Liver (tissue), 9 donors: Measurements from ENCODE around the gene ADGRG3. TPM values are rescaled to one million over a fixed set of nuclear protein-coding genes. Genes with fewer than 3 reads are reported as not detected.

ENCODE experiments used
- DNase-seq: peaks from one replicate; pipeline ENCODE4 v3.0.0-alpha.2; 2017; ENCODE audit warnings: low spot score
- H3K27ac ChIP-seq, 2 donors: one replicate each; pipeline ENCODE4 v1.7.0; 2013; ENCODE audit warnings: inconsistent platforms in 2 of 2, low read length in 2 of 2, control low read depth in 1 of 2, low read depth in 1 of 2, mild to moderate bottlenecking in 1 of 2
- H3K27me3 ChIP-seq, 4 donors: one replicate each; pipeline versions ENCODE4 v1.6.1 to v1.7.0; 2013; ENCODE audit warnings: low read length in 3 of 4, inconsistent platforms in 1 of 4, mild to moderate bottlenecking in 1 of 4, moderate library complexity in 1 of 4; ENCODE audit not compliant: control insufficient read depth in 4 of 4, insufficient read depth in 4 of 4
- H3K36me3 ChIP-seq, 4 donors: one replicate each; pipeline versions ENCODE4 v1.6.1 to v1.7.0; 2013; ENCODE audit warnings: low read length in 3 of 4, mild to moderate bottlenecking in 3 of 4, low read depth in 1 of 4, moderate library complexity in 1 of 4; ENCODE audit not compliant: control insufficient read depth in 4 of 4, insufficient read depth in 3 of 4
- H3K4me1 ChIP-seq, 4 donors: one replicate each; pipeline versions ENCODE4 v1.6.1 to v1.7.0; 2013; ENCODE audit warnings: low read length in 3 of 4, mild to moderate bottlenecking in 3 of 4, moderate library complexity in 1 of 4; ENCODE audit not compliant: control insufficient read depth in 4 of 4, insufficient read depth in 4 of 4
- H3K4me3 ChIP-seq, 3 donors: one replicate each; pipeline versions ENCODE4 v1.6.1 to v1.7.0; 2013; ENCODE audit warnings: low read length in 3 of 3, control low read depth in 1 of 3, low read depth in 1 of 3, mild to moderate bottlenecking in 1 of 3
- H3K9ac ChIP-seq, 2 donors: one replicate each; pipeline ENCODE4 v1.7.0; 2013; ENCODE audit warnings: low read length in 2 of 2, mild to moderate bottlenecking in 2 of 2, moderate library complexity in 2 of 2, control low read depth in 1 of 2, low read depth in 1 of 2
- H3K9me3 ChIP-seq, 4 donors: one replicate each; pipeline versions ENCODE4 v1.6.1 to v1.7.0; 2013; ENCODE audit warnings: low read length in 3 of 4; ENCODE audit not compliant: control insufficient read depth in 4 of 4
- ATF3 ChIP-seq: IDR thresholded peaks from 2 replicates; pipeline ENCODE4 v1.6.1; 2016; ENCODE audit warnings: antibody characterized with exemption
- CTCF ChIP-seq: fragments of 150-350 bp; IDR thresholded peaks from 2 replicates; pipeline ENCODE4 v1.5.1; 2017; ENCODE audit warnings: improper control_type of control experiment, low read depth, low read length; ENCODE audit not compliant: missing input control
- EGR1 ChIP-seq, 2 donors: IDR thresholded peaks; 2 replicates each; pipeline ENCODE4 v1.6.1; 2016 to 2018; ENCODE audit warnings: antibody characterized with exemption in 2 of 2, low read depth in 2 of 2
- FOXA1 ChIP-seq: IDR thresholded peaks from 2 replicates; pipeline ENCODE4 v1.6.1; 2016; ENCODE audit warnings: antibody characterized with exemption
- HNF4A ChIP-seq, 2 donors: conservative IDR thresholded peaks; 2 replicates each; pipeline ENCODE4 v1.6.1; 2016; ENCODE audit warnings: antibody characterized with exemption in 2 of 2, mild to moderate bottlenecking in 2 of 2
- HNF4G ChIP-seq: IDR thresholded peaks from 2 replicates; pipeline ENCODE4 v1.6.1; 2016; ENCODE audit warnings: antibody characterized with exemption
- JUND ChIP-seq, 2 donors: IDR thresholded peaks; 2 replicates each; pipeline ENCODE4 v1.6.1; 2016; ENCODE audit warnings: antibody characterized with exemption in 2 of 2
- NR2F2 ChIP-seq: IDR thresholded peaks from 2 replicates; pipeline ENCODE4 v1.6.1; 2016; ENCODE audit warnings: antibody characterized with exemption
- RAD21 ChIP-seq, 2 donors: IDR thresholded peaks; 2 replicates each; pipeline ENCODE4 v1.6.1; 2016; ENCODE audit warnings: antibody characterized with exemption in 2 of 2, mild to moderate bottlenecking in 2 of 2
- RXRA ChIP-seq, 2 donors: IDR thresholded peaks; 2 replicates each; pipeline ENCODE4 v1.6.1; 2017 to 2018; ENCODE audit warnings: antibody characterized with exemption in 2 of 2, mild to moderate bottlenecking in 1 of 2
- SP1 ChIP-seq: IDR thresholded peaks from 2 replicates; pipeline ENCODE4 v1.6.1; 2018; ENCODE audit warnings: antibody characterized with exemption, mild to moderate bottlenecking
- TAF1 ChIP-seq: conservative IDR thresholded peaks from 2 replicates; pipeline ENCODE4 v1.6.1; 2016; ENCODE audit warnings: antibody characterized with exemption, mild to moderate bottlenecking
- YY1 ChIP-seq: IDR thresholded peaks from 2 replicates; pipeline ENCODE4 v1.6.1; 2016; ENCODE audit warnings: antibody characterized with exemption, mild to moderate bottlenecking
- ZBTB33 ChIP-seq: IDR thresholded peaks from 2 replicates; pipeline ENCODE4 v1.6.1; 2016; ENCODE audit warnings: antibody characterized with exemption
- WGBS: extraction: QIAGEN DNeasy Blood & Tissue Kit; methylation state at CpG from one replicate; pipeline ENCODE4 v1.1.7; 2013; 5-methylcytosine and 5-hydroxymethylcytosine counted together
- polyA plus RNA-seq, 2 donors: library from polyadenylated mRNA; stranded (reverse) in 1 of 2; unstranded in 1 of 2; fragments of 200-250 nt in 1 of 2; fragments of >200 nt in 1 of 2; fragmentation: Nextera tagmentation in 1 of 2; extraction: Ambion mirVana in 1 of 2; gene quantifications; one replicate each; pipeline versions ENCODE4 v1.2.1 to v1.2.3, GENCODE V29; 2013 to 2015
- total RNA-seq, 2 donors: library from RNA; depleted of rRNA; stranded (reverse); fragments of >200 nt; gene quantifications; one replicate each; pipeline ENCODE4 v1.2.3, GENCODE V29; 2014
- donor health status: healthy.
- donor health status: healthy.
- donor health status: healthy.
- donor health status: healthy.
- donor health status: healthy.

Gene ADGRG3
- total and polyA plus RNA-seq, 4 donors = 0.52 to 3.2 (median 1.0) TPM

- TF ChIP-seq ZBTB33 (no peak), TAF1 (no peak), HNF4A (conservative IDR thresholded peaks at IDR 0.05) (no peak), NR2F2 (no peak), ATF3 (no peak), RAD21 (IDR thresholded peaks at IDR 0.05) (no peak)
These were observed 33.9 kb upstream of the ADGRG3 start (continued) for GRCh38 chr16:57634171-57634570.

GRCh38 chr16:57635266-57636097 lies 32.6 kb upstream of the ADGRG3 start:
- no peak overlapping the region for H3K9ac ChIP-seq

GRCh38 chr16:57636184-57636583 lies 31.9 kb upstream of the ADGRG3 start:
- DNase-seq = no peak
- H3K27ac ChIP-seq = no peak overlapping the region
- H3K4me3 ChIP-seq = no peak overlapping the region
- no peaks in the 10 kb centered on the region for H3K36me3 ChIP-seq
- peaks cover 4 to 22% (median 12%) of the 10 kb centered on the region in 4 donors for H3K4me1 ChIP-seq
- no peaks in the 10 kb centered on the region for H3K9me3 ChIP-seq
- H3K9ac ChIP-seq = no peak overlapping the region
- WGBS = 96% methylated on average over 5 of the region's 5 CpGs
- H3K27me3 ChIP-seq = no peaks in the 10 kb centered on the region
- TF ChIP-seq CTCF (no peak), HNF4A (conservative IDR thresholded peaks at IDR 0.05) (no peak), RXRA (IDR thresholded peaks at IDR 0.05) (no peak), TAF1 (no peak), HNF4G (no peak), EGR1 (IDR thresholded peaks at IDR 0.05; ENCODE audit: low read depth in 2 of 2) (no peak), ZBTB33 (no peak), RAD21 (IDR thresholded peaks at IDR 0.05) (no peak), YY1 (no peak), SP1 (no peak), FOXA1 (no peak), ATF3 (no peak), JUND (IDR thresholded peaks at IDR 0.05) (no peak)

More at GRCh38 chr16:57635266-57636097, 32.6 kb upstream of the ADGRG3 start:
- 50% methylated on average over 16 of the region's 16 CpGs for WGBS
- DNase-seq = peak; percentile 58
- TF ChIP-seq FOXA1 (no peak), RAD21 (IDR thresholded peaks at IDR 0.05) (peak in 1 of 2 donors; percentile 17), HNF4G (peak; percentile 60), ATF3 (no peak), ZBTB33 (no peak), HNF4A (conservative IDR thresholded peaks at IDR 0.05) (peak; percentile 87 to 90), RXRA (IDR thresholded peaks at IDR 0.05) (no peak), SP1 (peak; percentile 81)
- Histone ChIP-seq H3K4me1 (peaks cover 4 to 22% (median 12%) of the 10 kb centered on the region in 4 donors), H3K9me3 (no peaks in the 10 kb centered on the region), H3K4me3 (peak overlapping the region in 1 of 3 donors; percentile 16), H3K27me3 (no peaks in the 10 kb centered on the region), H3K36me3 (no peaks in the 10 kb centered on the region), H3K27ac (peak overlapping the region; percentile 8 to 75)
